Inflammatory macrophage treated with lipopolysaccharide for 1 hour (primary cell): Measurements from ENCODE around the gene DNAJC22.
"Not testable (repeated sequence)": the region's sequence is repeated elsewhere in the genome, so short reads cannot be mapped to it uniquely, and the experiment has no call there.

Experiments used
- DNase-seq, 2 donors: peaks; one replicate each; pipeline ENCODE4 v3.0.0-alpha.2; 2020 to 2022

Gene DNAJC22

GRCh38 chr12:49375406-49375805 is 28.7 kb downstream of the DNAJC22 start:
- DNase-seq = no peak

GRCh38 chr12:49377386-49377785 is 30.7 kb downstream of the DNAJC22 start:
- no peak for DNase-seq

GRCh38 chr12:49380184-49380583 is 33.5 kb downstream of the DNAJC22 start:
- not testable (repeated sequence) for DNase-seq

- DNase-seq = peak in 1 of 2 donors; percentile 57
These were observed 42.1 kb downstream of the DNAJC22 start for GRCh38 chr12:49388682-49389386.

DNA sequence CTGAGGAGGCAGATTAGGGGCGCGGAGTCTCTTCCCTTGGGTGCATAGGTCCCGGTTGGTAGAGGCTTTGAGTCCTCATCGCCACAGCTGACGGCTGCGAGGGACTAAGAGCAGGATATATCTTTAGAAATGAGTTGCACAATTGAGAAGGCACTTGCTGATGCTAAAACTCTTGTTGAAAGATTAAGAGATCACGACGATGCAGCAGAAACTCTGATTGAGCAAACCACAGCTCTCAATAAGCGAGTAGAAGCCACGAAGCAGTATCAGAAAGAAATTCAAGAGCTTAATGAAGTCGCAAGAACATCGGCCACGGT is 42.7 kb downstream of the DNAJC22 start:
- no peak for DNase-seq

- DNase-seq = no peak
These were observed 50.3 kb downstream of the DNAJC22 start for GRCh38 chr12:49397000-49397399.

- DNase-seq = no peak
These were observed 53.6 kb downstream of the DNAJC22 start for GRCh38 chr12:49400304-49400703.
